CD4-positive, alpha-beta T cell (primary cell): ENCODE data around the gene GSAP. TPM values are rescaled to one million over a fixed set of nuclear protein-coding genes. Genes with fewer than 3 reads are reported as not detected.

ENCODE experiments used
- ATAC-seq: fragments of 200-7000 bp; cut with Tn5 transposase; one replicate; pipeline ENCODE4 v1.10.0; 2022; ENCODE audit warnings: mild to moderate bottlenecking; ENCODE audit not compliant: poor library complexity
- CTCF ChIA-PET: fragments of 350-600 bp; sonication (Branson Sonifier 250); formaldehyde crosslinking; loops from one replicate; lab custom pipeline; 2021; ENCODE audit warnings: antibody characterized with exemption, inconsistent platforms; lab: Charles Lee
- POLR2A ChIA-PET: fragments of 350-600 bp; sonication (Branson Sonifier 250); formaldehyde crosslinking; loops from one replicate; lab custom pipeline; 2021; ENCODE audit warnings: antibody characterized with exemption, inconsistent platforms; lab: Charles Lee
- DNase-seq, 14 experiments: peaks; one replicate each; pipeline ENCODE4 v3.0.0-alpha.2; 2013 to 2020; ENCODE audit warnings: mixed read lengths in 2 of 14
- H3K27ac ChIP-seq, 2 donors: one replicate each; pipeline versions ENCODE4 v1.5.1 to v1.7.0; 2013; ENCODE audit warnings: low read length in 2 of 2, low read depth in 1 of 2, mild to moderate bottlenecking in 1 of 2
- H3K27me3 ChIP-seq, 2 experiments: 1 replicate in 1 of 2; 2 replicates in 1 of 2; pipeline versions ENCODE4 v1.6.1 to v1.7.0; 2013; ENCODE audit warnings: low read length in 2 of 2, control low read depth in 1 of 2, mild to moderate bottlenecking in 1 of 2, moderate library complexity in 1 of 2; ENCODE audit not compliant: insufficient read depth in 2 of 2, control insufficient read depth in 1 of 2
- H3K36me3 ChIP-seq: one replicate; pipeline ENCODE4 v1.6.1; 2013; ENCODE audit warnings: low read length, control low read depth; ENCODE audit not compliant: insufficient read depth
- H3K4me1 ChIP-seq: one replicate; pipeline ENCODE4 v1.6.1; 2013; ENCODE audit warnings: low read length, control low read depth; ENCODE audit not compliant: insufficient read depth
- H3K4me3 ChIP-seq: one replicate; pipeline ENCODE4 v1.5.1; 2013; ENCODE audit warnings: mild to moderate bottlenecking, low read length, moderate library complexity
- H3K9me3 ChIP-seq, 2 experiments: 1 replicate in 1 of 2; 2 replicates in 1 of 2; pipeline versions ENCODE4 v1.6.1 to v1.7.0; 2013; ENCODE audit warnings: low read length in 2 of 2, mild to moderate bottlenecking in 2 of 2, control low read depth in 1 of 2, moderate library complexity in 1 of 2; ENCODE audit not compliant: control insufficient read depth in 1 of 2, insufficient read depth in 1 of 2
- H3K27ac Mint-ChIP-seq: one replicate; pipeline ENCODE4 v1.8.0; 2020; ENCODE audit warnings: mixed read lengths
- H3K27me3 Mint-ChIP-seq: one replicate; pipeline ENCODE4 v1.8.0; 2021; ENCODE audit warnings: mixed read lengths
- H3K36me3 Mint-ChIP-seq: one replicate; pipeline ENCODE4 v1.8.0; 2021; ENCODE audit warnings: low read depth, mixed read lengths
- H3K4me1 Mint-ChIP-seq: one replicate; pipeline ENCODE4 v1.8.0; 2021; ENCODE audit warnings: low read depth, mixed read lengths
- H3K4me3 Mint-ChIP-seq: one replicate; pipeline ENCODE4 v1.8.0; 2020; ENCODE audit warnings: mild to moderate bottlenecking, mixed read lengths
- H3K9me3 Mint-ChIP-seq: one replicate; pipeline ENCODE4 v1.8.0; 2020; ENCODE audit warnings: mixed read lengths
- CTCF ChIP-seq: fragments of 200-600 bp; IDR thresholded peaks from one replicate; pipeline ENCODE4 v1.8.0; 2022; ENCODE audit warnings: antibody characterized with exemption, mild to moderate bottlenecking
- intact Hi-C, 2 experiments: fragments of 100-400 bp; cut with DNase I in 1 of 2; cut with micrococcal nuclease in 1 of 2; formaldehyde crosslinking; loops; one replicate each; pipeline versions ENCODE4 v1.15.1 to v1.9.0; 2023 to 2025; cut with DNase I, micrococcal nuclease
- total RNA-seq, 174 experiments: library from RNA in 2 of 174; stranded (reverse) in 2 of 174; gene quantifications; one replicate each; pipeline ENCODE4 v1.2.3 and lab custom pipeline; 2021 to 2026

Gene GSAP
- total RNA-seq, 2 experiments from 2014 or later, result 19.1 to 19.5 TPM

GRCh38 chr7:77403957-77404356, 12.2 kb downstream of the GSAP start:
- Mint-ChIP-seq H3K9me3 (no peaks in the 10 kb centered on the region), H3K4me1 (no peaks in the 10 kb centered on the region), H3K36me3 (peaks cover 24% of the 10 kb centered on the region), H3K27ac (no peak overlapping the region), H3K4me3 (no peak overlapping the region), H3K27me3 (no peaks in the 10 kb centered on the region)
- CTCF ChIA-PET, result interaction anchor here (0.6 kb wide), 1 partner anchor 17 kb away, joined by 3 read pairs; no protein-coding TSS in a partner anchor
- H3K36me3 ChIP-seq, result no peaks in the 10 kb centered on the region
- no peak overlapping the region for H3K27ac ChIP-seq
- intact Hi-C loops, result no loop called here
- TF ChIP-seq CTCF, result no peak
- POLR2A ChIA-PET, result no interaction called here
- H3K4me1 ChIP-seq, result no peaks in the 10 kb centered on the region
- no peak for DNase-seq
- H3K9me3 ChIP-seq, result no peaks in the 10 kb centered on the region
- H3K27me3 ChIP-seq, result no peaks in the 10 kb centered on the region
- ATAC-seq, result no peak
- H3K4me3 ChIP-seq, result no peak overlapping the region

GRCh38 chr7:77402818-77403217, 13.3 kb downstream of the GSAP start:
- no peak for TF ChIP-seq CTCF
- ATAC-seq (no peak), DNase-seq (no peak)
- Mint-ChIP-seq H3K9me3 (no peaks in the 10 kb centered on the region), H3K4me3 (no peak overlapping the region), H3K27me3 (no peaks in the 10 kb centered on the region), H3K36me3 (peaks cover 25% of the 10 kb centered on the region), H3K27ac (no peak overlapping the region), H3K4me1 (no peaks in the 10 kb centered on the region)
- Histone ChIP-seq H3K36me3 (no peaks in the 10 kb centered on the region), H3K27ac (no peak overlapping the region), H3K9me3 (no peaks in the 10 kb centered on the region), H3K4me3 (no peak overlapping the region), H3K27me3 (no peaks in the 10 kb centered on the region), H3K4me1 (no peaks in the 10 kb centered on the region)
- ChIA-PET CTCF (interaction anchor here (0.6 to 1.0 kb wide), 2 partner anchors 9 to 156 kb away, joined by 3 to 5 read pairs; no protein-coding TSS in a partner anchor), POLR2A (no interaction called here)
- intact Hi-C loops, result no loop called here

GRCh38 chr7:77401002-77401401, 15.1 kb downstream of the GSAP start:
- H3K27me3 ChIP-seq, result no peaks in the 10 kb centered on the region
- Mint-ChIP-seq H3K36me3 (peaks cover 35% of the 10 kb centered on the region), H3K9me3 (no peaks in the 10 kb centered on the region), H3K4me1 (no peaks in the 10 kb centered on the region), H3K4me3 (no peak overlapping the region), H3K27ac (no peak overlapping the region), H3K27me3 (no peaks in the 10 kb centered on the region)
- no peak for TF ChIP-seq CTCF
- no peaks in the 10 kb centered on the region for H3K4me1 ChIP-seq
- H3K27ac ChIP-seq, result no peak overlapping the region
- no peak for ATAC-seq
- ChIA-PET POLR2A (no interaction called here), CTCF (no interaction called here)
- intact Hi-C loops, result no loop called here
- H3K36me3 ChIP-seq, result no peaks in the 10 kb centered on the region
- no peak overlapping the region for H3K4me3 ChIP-seq
- DNase-seq, result no peak
- H3K9me3 ChIP-seq, result no peaks in the 10 kb centered on the region
